ENCODE measurements around the gene TSPAN2.

The TSPAN2 gene

DNA sequence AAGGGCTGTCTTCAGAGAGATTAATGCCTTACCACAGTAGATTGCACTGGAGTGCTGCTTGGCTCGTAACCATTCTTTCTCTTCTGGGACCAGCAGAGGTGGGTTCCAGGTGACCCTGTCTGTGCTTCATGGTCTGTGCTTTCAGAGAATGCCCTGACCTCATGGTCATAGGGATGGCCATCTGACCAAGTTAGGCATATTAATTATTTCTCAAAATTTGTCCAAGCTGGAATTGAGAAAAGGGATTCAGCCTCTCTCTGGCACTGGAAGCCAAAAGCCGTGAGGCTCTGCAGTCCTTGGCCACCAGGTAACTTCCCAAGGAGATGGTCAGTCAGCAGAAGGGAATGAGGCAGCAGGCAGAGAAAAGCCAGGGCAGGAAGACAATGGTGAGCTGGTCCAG is 37.2 kb upstream of the TSPAN2 start:
- Mint-ChIP-seq H3K27me3 (peaks cover 28 to 37% of the 10 kb centered on the region in 2 donors), H3K27ac (no peak overlapping the region), H3K4me1 (ENCODE audit: low read depth in 2 of 2) (no peaks in the 10 kb centered on the region), H3K9me3 (peaks cover 7 to 9% of the 10 kb centered on the region in 2 donors), H3K36me3 (ENCODE audit: insufficient read depth) (no peaks in the 10 kb centered on the region), H3K4me3 (no peak overlapping the region)
- DNase-seq = no peak
- ATAC-seq (replicated peaks) = no peak

- Mint-ChIP-seq H3K9me3 (peaks cover 7 to 9% of the 10 kb centered on the region in 2 donors), H3K4me1 (ENCODE audit: low read depth in 2 of 2) (no peaks in the 10 kb centered on the region), H3K27ac (no peak overlapping the region), H3K4me3 (no peak overlapping the region), H3K27me3 (peaks cover 53 to 71% of the 10 kb centered on the region in 2 donors), H3K36me3 (ENCODE audit: insufficient read depth) (no peaks in the 10 kb centered on the region)
- no peak for DNase-seq
- ATAC-seq (replicated peaks) = no peak
Observed at GRCh38 chr1:115123116-115123515, 33.8 kb upstream of the TSPAN2 start.

DNA sequence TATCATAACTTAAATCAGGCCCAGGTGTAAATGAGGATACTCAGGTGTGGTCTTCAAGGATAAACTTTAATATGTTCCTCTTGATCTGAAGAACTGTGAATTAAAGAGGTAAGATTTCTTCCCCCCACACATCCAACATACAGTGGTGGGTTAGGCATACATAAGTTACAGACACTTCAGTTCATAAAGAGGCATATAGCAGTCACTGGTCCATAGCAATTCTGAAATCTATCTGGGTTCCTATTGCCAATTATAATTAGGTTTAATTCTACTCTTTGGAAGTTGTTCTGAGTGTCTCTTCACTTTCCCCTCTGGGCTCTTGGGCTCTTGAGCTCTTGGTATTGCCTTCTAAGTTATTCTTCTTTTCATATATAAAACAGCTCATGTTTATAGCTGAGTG is 32.5 kb upstream of the TSPAN2 start:
- Mint-ChIP-seq H3K27me3 (peaks cover 59 to 76% of the 10 kb centered on the region in 2 donors), H3K4me1 (ENCODE audit: low read depth in 2 of 2) (no peaks in the 10 kb centered on the region), H3K9me3 (peaks cover 7 to 9% of the 10 kb centered on the region in 2 donors), H3K27ac (no peak overlapping the region), H3K4me3 (no peak overlapping the region), H3K36me3 (ENCODE audit: insufficient read depth) (no peaks in the 10 kb centered on the region)
- DNase-seq = no peak
- no peak for ATAC-seq (replicated peaks)

DNA sequence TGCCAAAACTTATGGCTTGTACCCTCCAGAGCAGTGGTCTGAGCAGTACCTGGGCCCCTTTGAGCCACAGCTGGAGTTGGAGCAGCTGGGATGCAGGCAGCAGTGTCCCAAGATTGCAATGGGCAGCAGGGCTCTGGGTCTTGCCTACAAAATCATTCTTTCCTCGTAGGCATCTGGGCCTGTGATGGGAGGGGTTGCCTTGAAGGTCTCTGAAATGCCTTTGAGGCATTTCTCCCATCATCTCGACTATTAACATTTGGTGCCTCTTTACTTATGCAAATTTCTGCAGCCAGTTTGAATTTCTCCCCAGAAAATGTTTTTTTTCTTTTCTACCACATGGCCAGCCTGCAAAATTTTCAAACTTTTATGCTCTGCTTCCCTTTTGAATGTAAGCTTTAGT is 31.0 kb upstream of the TSPAN2 start:
- peaks cover 7 to 9% of the 10 kb centered on the region in 2 donors for H3K9me3 Mint-ChIP-seq
- no peaks in the 10 kb centered on the region for H3K36me3 Mint-ChIP-seq (ENCODE audit: insufficient read depth)

DNA sequence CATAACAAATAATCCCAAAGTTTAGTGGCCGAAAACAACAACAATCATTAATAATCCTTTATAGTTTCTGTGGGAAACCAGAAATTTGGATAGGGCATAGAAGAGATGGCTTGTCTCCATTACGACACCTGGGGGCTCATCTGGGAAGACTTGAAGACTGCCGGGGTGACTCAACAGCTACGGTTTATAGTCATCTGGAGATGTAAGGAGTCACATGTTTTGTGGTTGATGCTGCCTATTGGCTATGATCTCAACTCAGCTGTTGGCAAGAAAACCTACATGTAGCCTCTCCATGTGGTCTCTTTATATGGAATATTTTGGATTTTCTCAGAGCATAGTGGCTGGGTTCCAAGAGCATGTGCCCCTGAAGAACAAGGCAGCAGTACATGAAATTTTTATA is 29.3 kb upstream of the TSPAN2 start:
- Mint-ChIP-seq H3K27me3 (peaks cover 53 to 66% of the 10 kb centered on the region in 2 donors), H3K36me3 (ENCODE audit: insufficient read depth) (no peaks in the 10 kb centered on the region), H3K27ac (no peak overlapping the region), H3K4me1 (ENCODE audit: low read depth in 2 of 2) (no peaks in the 10 kb centered on the region), H3K4me3 (no peak overlapping the region), H3K9me3 (peaks cover 7% of the 10 kb centered on the region in 2 donors)
- no peak for ATAC-seq (replicated peaks)
- DNase-seq = no peak

More for the DNA sequence above, 31.0 kb upstream of the TSPAN2 start:
- ATAC-seq (replicated peaks) (no peak), DNase-seq (no peak)
- H3K4me1 Mint-ChIP-seq (ENCODE audit: low read depth in 2 of 2) = no peaks in the 10 kb centered on the region
- H3K27me3 Mint-ChIP-seq = peaks cover 59 to 77% of the 10 kb centered on the region in 2 donors
- no peak overlapping the region for H3K27ac Mint-ChIP-seq
- H3K4me3 Mint-ChIP-seq = no peak overlapping the region

GRCh38 chr1:115118086-115118485 is 28.8 kb upstream of the TSPAN2 start:
- peaks cover 49 to 62% of the 10 kb centered on the region in 2 donors for H3K27me3 Mint-ChIP-seq
- DNase-seq (no peak), ATAC-seq (replicated peaks) (no peak)
- H3K4me3 Mint-ChIP-seq = no peak overlapping the region
- no peaks in the 10 kb centered on the region for H3K4me1 Mint-ChIP-seq (ENCODE audit: low read depth in 2 of 2)
- H3K9me3 Mint-ChIP-seq = peaks cover 4 to 6% of the 10 kb centered on the region in 2 donors
- H3K36me3 Mint-ChIP-seq (ENCODE audit: insufficient read depth) = no peaks in the 10 kb centered on the region
- H3K27ac Mint-ChIP-seq = no peak overlapping the region

- no peaks in the 10 kb centered on the region for H3K4me1 Mint-ChIP-seq (ENCODE audit: low read depth in 2 of 2)
Observed at GRCh38 chr1:115117298-115117697, 28.0 kb upstream of the TSPAN2 start.

GRCh38 chr1:115116512-115116911 is 27.2 kb upstream of the TSPAN2 start:
- Mint-ChIP-seq H3K4me3 (no peak overlapping the region), H3K27ac (no peak overlapping the region), H3K27me3 (peaks cover 38 to 46% of the 10 kb centered on the region in 2 donors), H3K9me3 (no peaks in the 10 kb centered on the region), H3K36me3 (ENCODE audit: insufficient read depth) (no peaks in the 10 kb centered on the region), H3K4me1 (ENCODE audit: low read depth in 2 of 2) (no peaks in the 10 kb centered on the region)
- no peak for ATAC-seq (replicated peaks)
- no peak for DNase-seq

More at GRCh38 chr1:115117298-115117697, 28.0 kb upstream of the TSPAN2 start:
- no peak overlapping the region for H3K27ac Mint-ChIP-seq
- peaks cover 46 to 54% of the 10 kb centered on the region in 2 donors for H3K27me3 Mint-ChIP-seq
- no peak for ATAC-seq (replicated peaks)
- no peaks in the 10 kb centered on the region for H3K36me3 Mint-ChIP-seq (ENCODE audit: insufficient read depth)
- H3K4me3 Mint-ChIP-seq = no peak overlapping the region
- H3K9me3 Mint-ChIP-seq = peaks cover 0 to 5% of the 10 kb centered on the region in 2 donors
- DNase-seq = no peak

DNA sequence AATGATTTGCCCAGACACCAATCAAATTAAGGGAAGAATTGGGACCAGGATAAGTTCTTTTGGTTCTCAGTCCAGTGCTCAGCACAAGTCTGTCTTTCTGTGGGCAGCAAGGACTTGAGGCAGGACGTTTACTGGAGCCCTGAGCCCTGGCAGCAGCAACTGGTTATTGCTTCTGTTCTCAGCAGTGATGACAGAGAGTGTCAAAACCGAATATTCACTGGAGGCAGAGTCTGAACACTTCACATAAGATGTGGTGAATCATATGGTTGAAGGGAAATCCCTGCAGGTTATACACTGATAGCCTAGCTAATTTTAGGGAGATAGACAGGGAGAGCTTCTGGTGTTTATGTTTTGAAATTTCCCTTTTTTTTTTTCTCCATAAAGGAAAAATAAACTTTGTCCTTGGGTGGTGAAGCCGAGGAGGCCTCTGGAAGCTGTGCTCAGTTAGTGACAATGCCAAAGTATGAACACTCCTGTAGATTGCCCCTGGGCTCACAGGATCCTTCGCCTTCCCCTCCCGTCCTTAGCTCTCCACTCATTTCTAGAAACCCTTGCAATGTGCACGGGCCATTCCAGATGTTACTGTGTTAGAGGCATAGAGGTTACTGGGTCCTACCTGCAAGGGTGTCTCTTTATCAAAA is 26.3 kb upstream of the TSPAN2 start:
- Mint-ChIP-seq H3K27ac (no peak overlapping the region), H3K4me1 (ENCODE audit: low read depth in 2 of 2) (no peaks in the 10 kb centered on the region), H3K4me3 (no peak overlapping the region), H3K9me3 (no peaks in the 10 kb centered on the region), H3K27me3 (peaks cover 31 to 37% of the 10 kb centered on the region in 2 donors), H3K36me3 (ENCODE audit: insufficient read depth) (no peaks in the 10 kb centered on the region)
- no peak for ATAC-seq (replicated peaks)
- DNase-seq = no peak

DNA sequence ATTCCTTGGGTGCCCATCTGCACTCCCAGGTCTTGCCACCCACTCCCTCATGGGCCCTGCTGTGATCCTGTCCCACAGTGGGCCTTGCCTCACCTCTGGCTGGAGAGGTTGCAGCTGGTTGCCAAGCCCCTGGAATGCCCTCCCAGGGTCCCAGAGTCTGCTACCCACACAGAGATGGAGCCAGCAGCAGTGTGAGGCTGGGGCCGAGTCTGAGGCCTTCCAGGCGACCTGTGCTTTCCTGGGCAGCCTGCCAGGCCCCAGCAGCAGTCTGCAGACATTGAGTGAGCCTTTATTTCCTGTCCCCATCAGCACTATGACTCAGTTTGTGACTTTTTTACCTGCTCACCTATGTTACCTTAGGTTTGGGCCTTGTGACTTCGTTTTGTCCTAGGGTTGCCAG is 25.0 kb upstream of the TSPAN2 start:
- H3K4me3 Mint-ChIP-seq = no peak overlapping the region
- H3K27me3 Mint-ChIP-seq = peaks cover 18 to 24% of the 10 kb centered on the region in 2 donors
- H3K4me1 Mint-ChIP-seq (ENCODE audit: low read depth in 2 of 2) = no peaks in the 10 kb centered on the region
- no peaks in the 10 kb centered on the region for H3K36me3 Mint-ChIP-seq (ENCODE audit: insufficient read depth)
- H3K9me3 Mint-ChIP-seq = no peaks in the 10 kb centered on the region
- ATAC-seq (replicated peaks) = peak; percentile 36
- DNase-seq = no peak
- H3K27ac Mint-ChIP-seq = no peak overlapping the region

- Mint-ChIP-seq H3K4me3 (no peak overlapping the region), H3K36me3 (ENCODE audit: insufficient read depth) (no peaks in the 10 kb centered on the region), H3K27ac (no peak overlapping the region), H3K9me3 (no peaks in the 10 kb centered on the region), H3K4me1 (ENCODE audit: low read depth in 2 of 2) (no peaks in the 10 kb centered on the region), H3K27me3 (peaks cover 12 to 19% of the 10 kb centered on the region in 2 donors)
- DNase-seq (no peak), ATAC-seq (replicated peaks) (no peak)
Observed at GRCh38 chr1:115113766-115114165, 24.5 kb upstream of the TSPAN2 start.

GRCh38 chr1:115112496-115113375 is 23.4 kb upstream of the TSPAN2 start:
- Mint-ChIP-seq H3K4me3 (no peak overlapping the region), H3K4me1 (ENCODE audit: low read depth in 2 of 2) (peaks cover 4 to 6% of the 10 kb centered on the region in 2 donors), H3K36me3 (ENCODE audit: insufficient read depth) (no peaks in the 10 kb centered on the region), H3K27ac (peak overlapping the region; percentile 25 to 38), H3K9me3 (no peaks in the 10 kb centered on the region), H3K27me3 (peaks cover 2 to 8% of the 10 kb centered on the region in 2 donors)
- DNase-seq (peak; percentile 45 to 62 (median 54)), ATAC-seq (replicated peaks) (peak; percentile 47)

GRCh38 chr1:115107516-115108260 is 18.4 kb upstream of the TSPAN2 start:
- no peak overlapping the region for H3K4me3 Mint-ChIP-seq
- no peak for DNase-seq
- ATAC-seq (replicated peaks) = peak; percentile 31

More at GRCh38 chr1:115107516-115108260, 18.4 kb upstream of the TSPAN2 start:
- H3K9me3 Mint-ChIP-seq = no peaks in the 10 kb centered on the region
- peaks cover 2% of the 10 kb centered on the region for H3K36me3 Mint-ChIP-seq (ENCODE audit: insufficient read depth)
- H3K27ac Mint-ChIP-seq = peak overlapping the region; percentile 1 to 6
- H3K4me1 Mint-ChIP-seq (ENCODE audit: low read depth in 2 of 2) = peaks cover 8 to 9% of the 10 kb centered on the region in 2 donors
- no peaks in the 10 kb centered on the region for H3K27me3 Mint-ChIP-seq

Measured in effector memory CD8-positive, alpha-beta T cell (primary cell).